H7 (cell line): ENCODE measurements around the gene UQCRFS1. TPM values are rescaled to one million over a fixed set of nuclear protein-coding genes. Genes with fewer than 3 reads are reported as not detected.

Source experiments
- DNase-seq: peaks from one replicate; pipeline ENCODE4 v3.0.0; 2012
- H3K27me3 ChIP-seq: 2 replicates; pipeline ENCODE4 v1.6.0; 2011; ENCODE audit warnings: mild to moderate bottlenecking, low read length; ENCODE audit not compliant: control insufficient read depth, insufficient read depth
- H3K36me3 ChIP-seq: replicated peaks from 2 replicates; pipeline ENCODE4 v1.5.1; 2011; ENCODE audit warnings: low read length; ENCODE audit not compliant: control insufficient read depth, insufficient read depth
- H3K4me3 ChIP-seq: 2 replicates; pipeline ENCODE4 v1.5.1; 2011; ENCODE audit warnings: low read depth, mild to moderate bottlenecking, control low read depth, low read length, moderate library complexity; ENCODE audit not compliant: insufficient read depth
- total RNA-seq: library from RNA; depleted of rRNA; stranded (reverse); fragments of >200 nt; shearing (Covaris generic); gene quantifications from 2 replicates; pipeline ENCODE4 v1.2.3, GENCODE V29; 2014

The UQCRFS1 gene
- total RNA-seq, 1 experiment from 2014 or later: 73.2 TPM

GRCh38 chr19:29162694-29163093 lies 50.3 kb downstream of the UQCRFS1 start:
- DNase-seq: peak; percentile 8
- H3K36me3 ChIP-seq: no peaks in the 10 kb centered on the region

GRCh38 chr19:29155683-29156082 lies 57.3 kb downstream of the UQCRFS1 start:
- DNase-seq: no peak

More at GRCh38 chr19:29162694-29163093, 50.3 kb downstream of the UQCRFS1 start:
- H3K27me3 ChIP-seq: peaks cover 5% of the 10 kb centered on the region
- H3K4me3 ChIP-seq: no peak overlapping the region

More at GRCh38 chr19:29155683-29156082, 57.3 kb downstream of the UQCRFS1 start:
- Histone ChIP-seq H3K27me3 (no peaks in the 10 kb centered on the region), H3K36me3 (no peaks in the 10 kb centered on the region), H3K4me3 (no peak overlapping the region)
